ENCODE results near the gene QRFP.

Gene QRFP

GRCh38 chr9:130896233-130897014 is at the start of gene QRFP:
Gene QRFP (minus strand): TSS chr9:130896812. CDS start chr9:130893838, 2,974 bp downstream.
- no peak for DNase-seq (ENCODE audit: low spot score)
- TF ChIP-seq, protein P1, sequence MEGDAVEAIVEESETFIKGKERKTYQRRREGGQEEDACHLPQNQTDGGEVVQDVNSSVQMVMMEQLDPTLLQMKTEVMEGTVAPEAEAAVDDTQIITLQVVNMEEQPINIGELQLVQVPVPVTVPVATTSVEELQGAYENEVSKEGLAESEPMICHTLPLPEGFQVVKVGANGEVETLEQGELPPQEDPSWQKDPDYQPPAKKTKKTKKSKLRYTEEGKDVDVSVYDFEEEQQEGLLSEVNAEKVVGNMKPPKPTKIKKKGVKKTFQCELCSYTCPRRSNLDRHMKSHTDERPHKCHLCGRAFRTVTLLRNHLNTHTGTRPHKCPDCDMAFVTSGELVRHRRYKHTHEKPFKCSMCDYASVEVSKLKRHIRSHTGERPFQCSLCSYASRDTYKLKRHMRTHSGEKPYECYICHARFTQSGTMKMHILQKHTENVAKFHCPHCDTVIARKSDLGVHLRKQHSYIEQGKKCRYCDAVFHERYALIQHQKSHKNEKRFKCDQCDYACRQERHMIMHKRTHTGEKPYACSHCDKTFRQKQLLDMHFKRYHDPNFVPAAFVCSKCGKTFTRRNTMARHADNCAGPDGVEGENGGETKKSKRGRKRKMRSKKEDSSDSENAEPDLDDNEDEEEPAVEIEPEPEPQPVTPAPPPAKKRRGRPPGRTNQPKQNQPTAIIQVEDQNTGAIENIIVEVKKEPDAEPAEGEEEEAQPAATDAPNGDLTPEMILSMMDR (IDR thresholded peaks at IDR 0.05; ENCODE audit: extremely low read depth, missing control alignments), result no peak

DNA sequence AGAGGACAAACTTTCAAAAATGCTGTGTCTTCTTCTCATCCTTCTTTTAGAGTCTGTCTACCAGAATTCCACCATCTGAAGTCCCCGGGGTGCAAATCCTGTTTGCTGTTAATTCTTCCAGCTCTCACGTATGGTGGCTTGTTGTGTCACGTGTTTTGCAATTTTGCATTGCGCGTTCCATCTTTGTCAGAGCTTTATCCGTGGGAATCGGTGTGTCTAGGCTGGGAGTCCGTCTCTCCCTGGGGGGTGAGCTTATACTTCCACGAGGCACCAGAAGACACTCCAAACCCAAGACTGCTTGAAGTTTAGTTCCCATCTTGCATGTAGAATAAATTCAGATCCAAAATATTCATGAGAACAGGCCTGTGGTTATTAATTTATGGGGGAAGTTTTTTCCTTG is 48.6 kb upstream of the QRFP start:
- TF ChIP-seq, protein P1 (IDR thresholded peaks at IDR 0.05; ENCODE audit: extremely low read depth, missing control alignments), result no peak
- DNase-seq (ENCODE audit: low spot score), result no peak

DNA sequence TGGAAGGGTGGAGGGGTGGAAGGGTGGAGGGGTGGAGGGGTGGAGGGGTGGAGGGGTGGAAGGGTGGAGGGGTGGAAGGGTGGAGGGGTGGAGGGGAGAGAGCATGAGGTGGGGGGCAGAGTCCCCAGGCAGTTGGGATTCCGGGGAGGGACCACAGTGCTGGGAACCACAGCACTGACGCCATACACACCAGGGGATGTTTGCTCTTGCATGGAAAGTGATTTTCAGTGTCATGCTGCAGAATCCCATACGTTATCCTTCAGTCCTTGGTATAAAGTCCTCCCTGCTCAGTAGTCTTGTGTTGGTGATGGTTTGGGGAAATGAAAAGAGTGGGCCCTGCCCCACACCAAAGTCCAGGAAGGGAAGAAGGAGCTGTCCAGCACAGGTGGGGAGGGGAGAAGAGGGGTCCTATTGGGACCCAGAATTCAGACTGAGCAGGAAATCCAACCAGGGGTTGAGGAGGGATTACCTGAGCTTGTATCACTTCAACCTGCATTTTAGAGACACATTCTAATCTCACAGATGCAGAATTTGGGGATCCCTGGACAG is 48.0 kb upstream of the QRFP start:
- TF ChIP-seq, protein P1 (IDR thresholded peaks at IDR 0.05; ENCODE audit: extremely low read depth, missing control alignments), result no peak
- no peak for DNase-seq (ENCODE audit: low spot score)

DNA sequence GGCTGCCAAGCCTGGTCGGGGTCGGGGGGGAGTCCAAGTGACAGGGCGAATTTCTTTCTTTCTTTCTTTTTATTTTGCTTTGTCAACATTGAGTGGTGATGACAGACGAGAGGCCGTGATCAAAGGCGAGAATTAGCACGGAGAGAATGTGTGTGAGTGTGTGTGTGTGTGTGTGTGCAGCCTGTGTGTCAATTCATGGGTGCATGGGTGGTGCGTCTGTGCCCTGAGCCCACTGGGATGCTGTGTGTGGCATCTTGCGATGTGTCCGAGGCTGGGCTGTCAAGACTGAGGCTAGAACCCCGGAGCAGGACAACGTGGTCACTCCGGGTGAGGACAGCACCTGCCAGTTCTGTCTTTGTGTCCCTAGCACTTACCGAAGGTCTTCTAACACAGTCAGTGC is 47.2 kb upstream of the QRFP start:
- TF ChIP-seq, protein P1 (IDR thresholded peaks at IDR 0.05; ENCODE audit: extremely low read depth, missing control alignments), result no peak
- no peak for DNase-seq (ENCODE audit: low spot score)

GRCh38 chr9:130943221-130943620 is 46.6 kb upstream of the QRFP start:
- TF ChIP-seq, protein P1 (IDR thresholded peaks at IDR 0.05; ENCODE audit: extremely low read depth, missing control alignments), result no peak
- DNase-seq (ENCODE audit: low spot score), result no peak

DNA sequence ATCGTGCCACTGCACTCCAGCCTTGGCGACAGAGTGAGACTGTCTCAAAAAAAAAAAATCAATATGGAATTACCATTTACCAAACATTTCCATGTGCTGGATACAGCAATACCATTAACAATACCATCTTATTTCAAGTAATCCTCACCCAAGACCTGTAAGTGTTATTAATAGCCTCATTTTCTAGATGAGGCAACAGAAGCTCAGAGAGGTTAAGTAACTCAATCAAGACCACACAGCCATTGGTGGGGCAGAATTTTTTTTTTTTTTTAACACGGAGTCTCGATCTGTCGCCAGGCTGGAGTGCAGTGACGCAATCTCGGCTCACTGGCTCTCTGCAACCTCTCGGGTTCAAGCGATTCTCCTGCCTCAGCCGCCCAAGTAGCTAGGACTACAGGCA is 46.1 kb upstream of the QRFP start:
- TF ChIP-seq, protein P1 (IDR thresholded peaks at IDR 0.05; ENCODE audit: extremely low read depth, missing control alignments), result no peak
- no peak for DNase-seq (ENCODE audit: low spot score)

DNA sequence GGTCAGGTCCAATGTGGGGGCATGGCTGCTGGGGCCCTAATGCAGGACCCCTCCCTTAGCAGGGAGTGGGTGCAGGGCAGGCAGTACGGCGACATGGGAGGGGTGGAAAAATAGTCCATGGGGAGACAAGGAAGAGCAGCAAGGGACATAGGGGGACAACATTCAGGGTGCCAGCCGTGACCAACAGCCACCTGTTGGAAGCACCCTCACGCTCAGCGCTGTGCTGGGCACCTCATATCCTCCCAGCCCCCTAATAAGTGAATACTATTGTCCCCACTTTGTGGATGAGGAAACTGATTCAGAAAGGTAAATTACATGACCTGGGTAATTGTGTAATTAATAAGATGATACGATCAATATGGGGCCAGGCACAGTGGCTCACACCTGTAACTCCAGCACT is 45.5 kb upstream of the QRFP start:
- no peak for DNase-seq (ENCODE audit: low spot score)
- TF ChIP-seq, protein P1 (IDR thresholded peaks at IDR 0.05; ENCODE audit: extremely low read depth, missing control alignments), result no peak

All from GM20000 (cell line).